Small intestine (tissue), 4 donors: Measurements from ENCODE around the gene LCE2B. TPM values are rescaled to one million over a fixed set of nuclear protein-coding genes. Genes with fewer than 3 reads are reported as not detected.

ENCODE experiments used
- polyA plus RNA-seq, 4 donors: library from polyadenylated mRNA; stranded (reverse) in 3 of 4; unstranded in 1 of 4; fragments of 200-250 nt in 3 of 4; fragments of 120-200 nt in 1 of 4; gene quantifications; one replicate each; pipeline versions ENCODE4 v1.2.1 to v1.2.3, GENCODE V29; 2013
- donor health status: healthy with polysubstance abuse.
- donor health status: Bipolar disorder and iron deficiency.
- donor health status: healthy.

Gene LCE2B
- polyA plus RNA-seq, 4 donors = not detected

Other genes with a start within 250 kb of the LCE2B start
- gene LCE5A, start 175.3 kb upstream of the LCE2B start, polyA plus RNA-seq = not detected
- under 1 TPM in 1 of 4 donors, not detected in 3; 0.57 TPM for gene CRCT1, start 171.6 kb upstream of the LCE2B start, polyA plus RNA-seq
- gene LCE3E, start 119.3 kb upstream of the LCE2B start, polyA plus RNA-seq = not detected
- gene LCE3D, start 105.6 kb upstream of the LCE2B start, polyA plus RNA-seq = under 1 TPM in 1 of 4 donors, not detected in 3; 0.24 TPM
- not detected for gene LCE3C, start 85.9 kb upstream of the LCE2B start, polyA plus RNA-seq
- gene LCE3B, start 72.3 kb upstream of the LCE2B start, polyA plus RNA-seq = not detected
- not detected for gene LCE3A, start 63.0 kb upstream of the LCE2B start, polyA plus RNA-seq
- gene LCE2D, start 22.7 kb upstream of the LCE2B start, polyA plus RNA-seq = not detected
- not detected for gene LCE2C, start 10.8 kb upstream of the LCE2B start, polyA plus RNA-seq
- gene LCE2A, start 12.2 kb downstream of the LCE2B start, polyA plus RNA-seq = 1 to 10 TPM in 1 of 4 donors, under 1 TPM in 1, not detected in 2; 0.16 to 6.8 TPM
- not detected for gene LCE4A, start 22.0 kb downstream of the LCE2B start, polyA plus RNA-seq
- not detected for gene KPRP, start 71.9 kb downstream of the LCE2B start, polyA plus RNA-seq
- not detected for gene LCE1F, start 89.0 kb downstream of the LCE2B start, polyA plus RNA-seq
- not detected for gene LCE1E, start 100.1 kb downstream of the LCE2B start, polyA plus RNA-seq
- not detected for gene LCE1D, start 110.6 kb downstream of the LCE2B start, polyA plus RNA-seq
- not detected for gene LCE1C, start 120.5 kb downstream of the LCE2B start, polyA plus RNA-seq
- not detected for gene LCE1B, start 125.8 kb downstream of the LCE2B start, polyA plus RNA-seq
- gene LCE1A, start 141.3 kb downstream of the LCE2B start, polyA plus RNA-seq = not detected
- not detected for gene LCE6A, start 156.7 kb downstream of the LCE2B start, polyA plus RNA-seq
- not detected for gene LCE7A, start 173.9 kb downstream of the LCE2B start, polyA plus RNA-seq
- not detected for gene SMCP, start 192.2 kb downstream of the LCE2B start, polyA plus RNA-seq
- under 1 TPM in 2 of 4 donors, not detected in 2; 0.03 to 0.45 TPM for gene IVL, start 222.4 kb downstream of the LCE2B start, polyA plus RNA-seq